Adrenal gland (tissue), 12 donors: ENCODE results near the gene CHD2. TPM values are rescaled to one million over a fixed set of nuclear protein-coding genes. Genes with fewer than 3 reads are reported as not detected.
A peak's percentile ranks its signal among the peaks of the same experiment; 100 is the strongest.

Experiments used
- DNase-seq, 7 donors: peaks; one replicate each; pipeline ENCODE4 v3.0.0-alpha.2; 2019 to 2020
- H3K27ac ChIP-seq, 5 donors: fragments of 200-600 bp; sonication (generic) in 4 of 5; 1 replicate in 3 of 5; 2 replicates in 2 of 5; pipeline versions ENCODE4 v1.5.1 to v1.8.0; 2016 to 2020; ENCODE audit warnings: mild to moderate bottlenecking in 1 of 5
- H3K27me3 ChIP-seq: fragments of 200-600 bp; 2 replicates; pipeline ENCODE4 v1.8.0; 2021
- H3K36me3 ChIP-seq, 2 donors: fragments of 200-600 bp; replicated peaks in 1 of 2; 1 replicate in 1 of 2; 2 replicates in 1 of 2; pipeline versions ENCODE4 v1.5.1 to v1.8.0; 2018 to 2022
- H3K4me1 ChIP-seq, 2 donors: fragments of 200-600 bp; replicated peaks in 1 of 2; 1 replicate in 1 of 2; 2 replicates in 1 of 2; pipeline versions ENCODE4 v1.5.1 to v1.8.0; 2018 to 2021
- H3K4me3 ChIP-seq, 4 donors: fragments of 200-600 bp; sonication (generic) in 3 of 4; one replicate each; pipeline ENCODE4 v1.5.1; 2016 to 2018
- H3K9me3 ChIP-seq, 3 donors: fragments of 200-600 bp; sonication (generic) in 1 of 3; replicated peaks in 1 of 3; 1 replicate in 2 of 3; 2 replicates in 1 of 3; pipeline versions ENCODE4 v1.5.1 to v1.8.0; 2016 to 2021
- CTCF ChIP-seq, 6 experiments: fragments of 450-650 bp in 4 of 6; fragments of 200-600 bp in 2 of 6; sonication (generic) in 1 of 6; IDR thresholded peaks; 1 replicate in 5 of 6; 2 replicates in 1 of 6; pipeline versions ENCODE4 v1.5.1 to v1.8.0; 2016 to 2021; ENCODE audit warnings: antibody characterized with exemption in 6 of 6, mild to moderate bottlenecking in 2 of 6, moderate library complexity in 1 of 6
- POLR2A ChIP-seq, 2 donors: fragments of 450-650 bp; IDR thresholded peaks; one replicate each; pipeline ENCODE4 v1.6.1; 2017; ENCODE audit warnings: antibody characterized with exemption in 2 of 2, mild to moderate bottlenecking in 2 of 2, moderate library complexity in 1 of 2
- WGBS, 4 donors: extraction: QIAGEN DNeasy Blood & Tissue Kit in 2 of 4; methylation state at CpG; one replicate each; pipeline versions ENCODE4 v1.1.5 to v1.1.7; 2013 to 2017; 5-methylcytosine and 5-hydroxymethylcytosine counted together
- intact Hi-C, 2 donors: fragments of 100-400 bp; cut with DNase I; formaldehyde crosslinking; loops; one replicate each; pipeline versions ENCODE4 v1.14.1 to v1.15.0; 2022 to 2023
- polyA plus RNA-seq, 3 donors: library from polyadenylated mRNA; stranded (reverse); fragments of 200-250 nt in 2 of 3; fragments of 350-450 nt in 1 of 3; fragmentation: Illumina TruSeq in 1 of 3; extraction: RNeasy Lipid Tissue Mini Kit (QIAGEN cat#74804) in 1 of 3; gene quantifications; one replicate each; pipeline ENCODE4 v1.2.3, GENCODE V29; 2013 to 2014
- total RNA-seq, 9 donors: library from RNA; depleted of rRNA in 4 of 9; stranded (reverse); fragments of >200 nt in 4 of 9; fragments of 120-200 nt in 1 of 9; fragmentation: NEBNext Ultra II Directional in 1 of 9; extraction: Animal tissue kit (Norgen Biotek cat#: 25700) in 1 of 9; gene quantifications; one replicate each; pipeline versions ENCODE4 v1.1.0 to v1.2.4, GENCODE V29; 2013 to 2023
- donor health status: healthy with polysubstance abuse.
- donor health status: Bipolar disorder and iron deficiency.
- donor health status: DM: yes; HTN: yes; CAD: no.
- donor health status: DM: no; HTN: no; CAD: no.
- donor health status: DM: no; HTN: no; CAD: no.
- donor health status: DM: yes; HTN: yes; CAD: no.

Gene CHD2
- total and polyA plus RNA-seq, 12 donors, result 40.1 to 115 (median 70.9) TPM

GRCh38 chr15:93012786-93013185, 112.7 kb downstream of the CHD2 start:
- no peak for TF ChIP-seq CTCF (IDR thresholded peaks at IDR 0.05)
- TF ChIP-seq POLR2A (IDR thresholded peaks at IDR 0.05), result no peak
- H3K36me3 ChIP-seq, result peaks cover 0 to 98% of the 10 kb centered on the region in 2 donors

GRCh38 chr15:93017526-93017925, 117.4 kb downstream of the CHD2 start:
- no peaks in the 10 kb centered on the region for H3K27me3 ChIP-seq
- no peaks in the 10 kb centered on the region for H3K9me3 ChIP-seq
- WGBS, 4 donors, result 86 to 92% (median 88%) methylated on average over 6 of the region's 6 CpGs
- intact Hi-C loops, result loop anchor here in 1 of 2 donors (10.0 kb wide), 1 partner anchor 223 kb away; no protein-coding TSS in a partner anchor
- H3K36me3 ChIP-seq, result peaks cover 0 to 98% of the 10 kb centered on the region in 2 donors
- DNase-seq, result no peak
- no peak overlapping the region for H3K27ac ChIP-seq
- peaks cover 0 to 6% of the 10 kb centered on the region in 2 donors for H3K4me1 ChIP-seq
- TF ChIP-seq CTCF (IDR thresholded peaks at IDR 0.05), result no peak
- no peak for TF ChIP-seq POLR2A (IDR thresholded peaks at IDR 0.05)
- no peak overlapping the region for H3K4me3 ChIP-seq

More at GRCh38 chr15:93012786-93013185, 112.7 kb downstream of the CHD2 start:
- H3K4me1 ChIP-seq, result no peaks in the 10 kb centered on the region
- no peak overlapping the region for H3K27ac ChIP-seq
- H3K9me3 ChIP-seq, result no peaks in the 10 kb centered on the region
- H3K27me3 ChIP-seq, result no peaks in the 10 kb centered on the region
- WGBS, 4 donors, result 94 to 100% (median 97%) methylated on average over 1 of the region's 1 CpG
- no peak overlapping the region for H3K4me3 ChIP-seq
- DNase-seq, result no peak
- intact Hi-C loops, result loop anchor here in 1 of 2 donors (10.0 kb wide), 1 partner anchor 218 kb away; no protein-coding TSS in a partner anchor

GRCh38 chr15:93018574-93018973, 118.5 kb downstream of the CHD2 start:
- H3K4me1 ChIP-seq, result peaks cover 0 to 6% of the 10 kb centered on the region in 2 donors
- intact Hi-C loops, result loop anchor here in 1 of 2 donors (10.0 kb wide), 1 partner anchor 224 kb away; no protein-coding TSS in a partner anchor
- no peak overlapping the region for H3K4me3 ChIP-seq
- TF ChIP-seq CTCF (IDR thresholded peaks at IDR 0.05) (peak in 1 of 6 experiments; percentile 10), POLR2A (IDR thresholded peaks at IDR 0.05) (no peak)
- 81 to 94% (median 82%) methylated on average over 4 of the region's 4 CpGs for WGBS, 4 donors
- no peaks in the 10 kb centered on the region for H3K9me3 ChIP-seq
- H3K27me3 ChIP-seq, result no peaks in the 10 kb centered on the region
- DNase-seq, result no peak
- peaks cover 0 to 98% of the 10 kb centered on the region in 2 donors for H3K36me3 ChIP-seq
- H3K27ac ChIP-seq, result no peak overlapping the region

- intact Hi-C loops, result loop anchor here in 1 of 2 donors (10.0 kb wide), 1 partner anchor 224 kb away; no protein-coding TSS in a partner anchor
Observed at GRCh38 chr15:93019090-93019489, 119.0 kb downstream of the CHD2 start.

More at GRCh38 chr15:93019090-93019489, 119.0 kb downstream of the CHD2 start:
- no peak overlapping the region for H3K4me3 ChIP-seq
- no peaks in the 10 kb centered on the region for H3K27me3 ChIP-seq
- no peak for DNase-seq
- peaks cover 0 to 6% of the 10 kb centered on the region in 2 donors for H3K4me1 ChIP-seq
- H3K27ac ChIP-seq, result no peak overlapping the region
- H3K36me3 ChIP-seq, result peaks cover 0 to 97% of the 10 kb centered on the region in 2 donors
- TF ChIP-seq CTCF (IDR thresholded peaks at IDR 0.05), result no peak
- TF ChIP-seq POLR2A (IDR thresholded peaks at IDR 0.05), result no peak
- no peaks in the 10 kb centered on the region for H3K9me3 ChIP-seq
- 92 to 95% (median 94%) methylated on average over 7 of the region's 7 CpGs for WGBS, 4 donors
